ENCODE data around the gene PLAAT4. TPM values are rescaled to one million over a fixed set of nuclear protein-coding genes. Genes with fewer than 3 reads are reported as not detected.

Gene PLAAT4
- total and polyA plus RNA-seq, 10 of the 15 experiments (the other 5 are each of a cell fraction or from before 2014, with no cell fraction given) = 6.0 to 34.3 (median 12.4) TPM

DNA sequence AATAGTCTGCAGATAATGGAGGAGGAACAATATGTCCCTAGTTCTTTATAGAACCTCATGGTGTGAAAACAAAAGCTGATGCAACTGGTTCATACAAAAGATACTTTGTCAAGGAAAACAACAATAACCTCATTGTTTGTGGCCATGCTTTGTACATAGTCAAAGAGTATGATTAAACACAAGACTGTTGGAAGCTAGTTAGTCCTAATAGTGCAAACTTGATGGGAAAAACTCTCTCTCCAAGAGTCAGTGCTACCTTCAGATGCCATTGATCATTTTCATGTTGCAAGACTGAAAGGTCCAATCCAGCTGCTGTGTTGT, 46.7 kb downstream of the PLAAT4 start:
- no peak for FAIRE-seq
- ATAC-seq = no peak
- no peak overlapping the region for H3K4me3 ChIP-seq
- CTCF ChIA-PET = interaction anchor here (1.1 to 1.2 kb wide), 2 partner anchors 11 to 47 kb away, joined by 3 read pairs; partner anchors contain the start of gene PLAAT4
- no peaks in the 10 kb centered on the region for H3K79me2 ChIP-seq (ENCODE audit: control insufficient read depth, insufficient read depth, low read length)
- no peaks in the 10 kb centered on the region for H4K20me1 ChIP-seq (ENCODE audit: control insufficient read depth, insufficient read depth)
- H3K36me3 ChIP-seq (ENCODE audit: control insufficient read depth in 2 of 2, insufficient read depth in 2 of 2, low read length in 1 of 2) = no peaks in the 10 kb centered on the region
- no peak for DNase-seq (ENCODE audit: low read depth, low spot score)
- no peaks in the 10 kb centered on the region for H3K27me3 ChIP-seq (replicated peaks in 1 of 2; ENCODE audit: control insufficient read depth in 2 of 2, insufficient read depth in 2 of 2, low read length in 1 of 2)
- BruUV-seq (replicated peaks) = no TSS peak
- no peak overlapping the region for H2AFZ ChIP-seq (ENCODE audit: control insufficient read depth, low read depth, low read length)
- peaks cover 8% of the 10 kb centered on the region for H3K9me3 ChIP-seq (replicated peaks; ENCODE audit: control insufficient read depth, insufficient read depth, low read length)
- no peak overlapping the region for H3K27ac ChIP-seq (ENCODE audit: control insufficient read depth, insufficient read depth)
- TF ChIP-seq GABPA (IDR thresholded peaks at IDR 0.05; ENCODE audit: low read depth) (no peak), SMAD5 (IDR thresholded peaks at IDR 0.05; ENCODE audit: low read depth) (no peak), CEBPB (IDR thresholded peaks at IDR 0.05; ENCODE audit: borderline replicate concordance in 1 of 2, low read depth in 2 of 2, low read length in 2 of 2) (no peak), ZNF207 (IDR thresholded peaks at IDR 0.05; ENCODE audit: borderline replicate concordance) (no peak), ETV6 (conservative IDR thresholded peaks at IDR 0.05 in 1 of 2, IDR thresholded peaks at IDR 0.05 in 1 of 2; ENCODE audit: borderline replicate concordance in 1 of 2, low read depth in 1 of 2) (no peak), TCF12 (IDR thresholded peaks at IDR 0.05; ENCODE audit: low read depth, low read length) (no peak), BRCA1 (IDR thresholded peaks at IDR 0.05; ENCODE audit: low read depth, low read length) (no peak), SUPT20H (IDR thresholded peaks at IDR 0.05; ENCODE audit: borderline replicate concordance, control insufficient read depth, low read depth, low read length) (no peak), E2F4 (IDR thresholded peaks at IDR 0.05; ENCODE audit: low read depth, low read length) (no peak), EZH2 (IDR thresholded peaks at IDR 0.05; ENCODE audit: borderline replicate concordance, control insufficient read depth, low read depth, low read length) (no peak)
- TF ChIP-seq, protein P1, sequence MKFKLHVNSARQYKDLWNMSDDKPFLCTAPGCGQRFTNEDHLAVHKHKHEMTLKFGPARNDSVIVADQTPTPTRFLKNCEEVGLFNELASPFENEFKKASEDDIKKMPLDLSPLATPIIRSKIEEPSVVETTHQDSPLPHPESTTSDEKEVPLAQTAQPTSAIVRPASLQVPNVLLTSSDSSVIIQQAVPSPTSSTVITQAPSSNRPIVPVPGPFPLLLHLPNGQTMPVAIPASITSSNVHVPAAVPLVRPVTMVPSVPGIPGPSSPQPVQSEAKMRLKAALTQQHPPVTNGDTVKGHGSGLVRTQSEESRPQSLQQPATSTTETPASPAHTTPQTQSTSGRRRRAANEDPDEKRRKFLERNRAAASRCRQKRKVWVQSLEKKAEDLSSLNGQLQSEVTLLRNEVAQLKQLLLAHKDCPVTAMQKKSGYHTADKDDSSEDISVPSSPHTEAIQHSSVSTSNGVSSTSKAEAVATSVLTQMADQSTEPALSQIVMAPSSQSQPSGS (IDR thresholded peaks at IDR 0.05; ENCODE audit: low read length) = no peak
- TF ChIP-seq, protein P2, sequence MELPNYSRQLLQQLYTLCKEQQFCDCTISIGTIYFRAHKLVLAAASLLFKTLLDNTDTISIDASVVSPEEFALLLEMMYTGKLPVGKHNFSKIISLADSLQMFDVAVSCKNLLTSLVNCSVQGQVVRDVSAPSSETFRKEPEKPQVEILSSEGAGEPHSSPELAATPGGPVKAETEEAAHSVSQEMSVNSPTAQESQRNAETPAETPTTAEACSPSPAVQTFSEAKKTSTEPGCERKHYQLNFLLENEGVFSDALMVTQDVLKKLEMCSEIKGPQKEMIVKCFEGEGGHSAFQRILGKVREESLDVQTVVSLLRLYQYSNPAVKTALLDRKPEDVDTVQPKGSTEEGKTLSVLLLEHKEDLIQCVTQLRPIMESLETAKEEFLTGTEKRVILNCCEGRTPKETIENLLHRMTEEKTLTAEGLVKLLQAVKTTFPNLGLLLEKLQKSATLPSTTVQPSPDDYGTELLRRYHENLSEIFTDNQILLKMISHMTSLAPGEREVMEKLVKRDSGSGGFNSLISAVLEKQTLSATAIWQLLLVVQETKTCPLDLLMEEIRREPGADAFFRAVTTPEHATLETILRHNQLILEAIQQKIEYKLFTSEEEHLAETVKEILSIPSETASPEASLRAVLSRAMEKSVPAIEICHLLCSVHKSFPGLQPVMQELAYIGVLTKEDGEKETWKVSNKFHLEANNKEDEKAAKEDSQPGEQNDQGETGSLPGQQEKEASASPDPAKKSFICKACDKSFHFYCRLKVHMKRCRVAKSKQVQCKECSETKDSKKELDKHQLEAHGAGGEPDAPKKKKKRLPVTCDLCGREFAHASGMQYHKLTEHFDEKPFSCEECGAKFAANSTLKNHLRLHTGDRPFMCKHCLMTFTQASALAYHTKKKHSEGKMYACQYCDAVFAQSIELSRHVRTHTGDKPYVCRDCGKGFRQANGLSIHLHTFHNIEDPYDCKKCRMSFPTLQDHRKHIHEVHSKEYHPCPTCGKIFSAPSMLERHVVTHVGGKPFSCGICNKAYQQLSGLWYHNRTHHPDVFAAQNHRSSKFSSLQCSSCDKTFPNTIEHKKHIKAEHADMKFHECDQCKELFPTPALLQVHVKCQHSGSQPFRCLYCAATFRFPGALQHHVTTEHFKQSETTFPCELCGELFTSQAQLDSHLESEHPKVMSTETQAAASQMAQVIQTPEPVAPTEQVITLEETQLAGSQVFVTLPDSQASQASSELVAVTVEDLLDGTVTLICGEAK (IDR thresholded peaks at IDR 0.05; ENCODE audit: borderline replicate concordance) = no peak
- in situ Hi-C loops (cut with MboI) = no loop called here
- RAD21 ChIA-PET (ENCODE audit: unreplicated experiment) = no interaction called here
- no peak overlapping the region for H3K9ac ChIP-seq (ENCODE audit: control insufficient read depth, insufficient read depth, low read length)
- H3K4me2 ChIP-seq (ENCODE audit: control insufficient read depth, insufficient read depth) = no peak overlapping the region
- POLR2A ChIA-PET = no interaction called here
- intact Hi-C loops (cut with micrococcal nuclease; ENCODE audit: unreplicated experiment) = no loop called here
- H3K4me1 ChIP-seq (ENCODE audit: control insufficient read depth, insufficient read depth, low read length) = 0 out of 2 replicates have a peak, but pooled peaks cover 3% of the 10 kb centered on the region
- SMC1A ChIA-PET (ENCODE audit: uncharacterized antibody, unreplicated experiment) = interaction anchor here (1.0 to 1.2 kb wide), 3 partner anchors 10 to 32 kb away, joined by 3 to 4 read pairs (median 3); no protein-coding TSS in a partner anchor
